GM12891 (cell line): ENCODE results near the gene SMYD1.

Source experiments
- POLR2A ChIP-seq: IDR thresholded peaks from 2 replicates; pipeline ENCODE4 v1.6.1; 2011; ENCODE audit warnings: low read depth, low read length, control low read depth
- POLR2AphosphoS5 ChIP-seq: IDR thresholded peaks from 2 replicates; pipeline ENCODE4 v1.6.1; 2011; ENCODE audit warnings: low read depth, low read length, control low read depth
- SPI1 ChIP-seq: IDR thresholded peaks from 2 replicates; pipeline ENCODE4 v1.6.1; 2011; ENCODE audit warnings: low read depth, low read length, control low read depth

GRCh38 chr2:88032070-88032702 lies 35.4 kb upstream of the SMYD1 start:
- TF ChIP-seq POLR2A (no peak), POLR2AphosphoS5 (no peak), SPI1 (no peak)
